Left kidney (tissue), 1 donor: Measurements from ENCODE around the gene C1orf185. TPM values are rescaled to one million over a fixed set of nuclear protein-coding genes. Genes with fewer than 3 reads are reported as not detected.

ENCODE experiments used
- polyA plus RNA-seq: library from polyadenylated mRNA; unstranded; fragments of 120-200 nt; gene quantifications from one replicate; pipeline ENCODE4 v1.2.1, GENCODE V29; 2013; ENCODE audit not compliant: insufficient read length

Gene C1orf185
- polyA plus RNA-seq, 1 donor = not detected

Other genes starting within 250 kb of the C1orf185 start
- gene FAF1, start 142.0 kb upstream of the C1orf185 start, polyA plus RNA-seq = 72.3 TPM
- 12.4 TPM for gene CDKN2C, start 132.0 kb upstream of the C1orf185 start, polyA plus RNA-seq
- gene RNF11, start 134.0 kb downstream of the C1orf185 start, polyA plus RNA-seq = 119 TPM
- 9.7 TPM for gene TTC39A, start 228.3 kb downstream of the C1orf185 start, polyA plus RNA-seq